Measurements from ENCODE around the gene PDX1. TPM values are rescaled to one million over a fixed set of nuclear protein-coding genes. Genes with fewer than 3 reads are reported as not detected.
A peak's percentile ranks its signal among the peaks of the same experiment; 100 is the strongest.

The PDX1 gene
- total and polyA plus RNA-seq, 10 donors: not detected

GRCh38 chr13:27924529-27925141 is 4.8 kb downstream of the PDX1 start:
- no peak overlapping the region for H3K27ac ChIP-seq
- H3K4me3 ChIP-seq: peak overlapping the region in 1 of 8 donors; percentile 41
- peaks cover 20 to 76% (median 60%) of the 10 kb centered on the region in 6 donors for H3K4me1 ChIP-seq
- peaks cover 0 to 5% (median 0%) of the 10 kb centered on the region in 8 donors for H3K9me3 ChIP-seq
- peaks cover 27 to 100% (median 100%) of the 10 kb centered on the region in 7 donors for H3K27me3 ChIP-seq (replicated peaks in 1 of 7)
- TF ChIP-seq CTCF (IDR thresholded peaks at IDR 0.05 in 8 of 11, conservative IDR thresholded peaks at IDR 0.05 in 3 of 11): no peak
- TF ChIP-seq POLR2AphosphoS5 (IDR thresholded peaks at IDR 0.05): no peak
- TF ChIP-seq POLR2A (IDR thresholded peaks at IDR 0.05): no peak
- 2 to 11% (median 4%) methylated on average over 18 to 46 of the region's 46 CpGs for WGBS, 5 donors
- intact Hi-C loops (cut with DNase I; ENCODE audit: low total_unique reads): no loop called here
- no peak for DNase-seq
- no peaks in the 10 kb centered on the region for H3K36me3 ChIP-seq

GRCh38 chr13:27925220-27925991 is 5.6 kb downstream of the PDX1 start:
- Histone ChIP-seq H3K36me3 (no peaks in the 10 kb centered on the region), H3K27me3 (replicated peaks in 1 of 7) (peaks cover 23 to 100% (median 100%) of the 10 kb centered on the region in 7 donors), H3K4me3 (no peak overlapping the region), H3K4me1 (peaks cover 12 to 68% (median 53%) of the 10 kb centered on the region in 6 donors), H3K9me3 (peaks cover 0 to 5% (median 0%) of the 10 kb centered on the region in 8 donors), H3K27ac (no peak overlapping the region)
- intact Hi-C loops (cut with DNase I; ENCODE audit: low total_unique reads): no loop called here
- WGBS, 5 donors: 22 to 34% (median 24%) methylated on average over 9 of the region's 9 CpGs
- no peak for TF ChIP-seq POLR2AphosphoS5 (IDR thresholded peaks at IDR 0.05)
- no peak for TF ChIP-seq CTCF (IDR thresholded peaks at IDR 0.05 in 8 of 11, conservative IDR thresholded peaks at IDR 0.05 in 3 of 11)
- TF ChIP-seq POLR2A (IDR thresholded peaks at IDR 0.05): no peak
- DNase-seq: no peak

GRCh38 chr13:27926644-27927434 is 7.0 kb downstream of the PDX1 start:
- peaks cover 0 to 5% (median 0%) of the 10 kb centered on the region in 8 donors for H3K9me3 ChIP-seq
- WGBS, 5 donors: 3 to 7% (median 5%) methylated on average over 31 to 35 of the region's 35 CpGs
- peaks cover 20 to 100% (median 99%) of the 10 kb centered on the region in 7 donors for H3K27me3 ChIP-seq (replicated peaks in 1 of 7)
- H3K4me1 ChIP-seq: peaks cover 4 to 54% (median 38%) of the 10 kb centered on the region in 6 donors
- no peak for DNase-seq
- TF ChIP-seq POLR2AphosphoS5 (IDR thresholded peaks at IDR 0.05) (no peak), CTCF (IDR thresholded peaks at IDR 0.05 in 8 of 11, conservative IDR thresholded peaks at IDR 0.05 in 3 of 11) (no peak), POLR2A (IDR thresholded peaks at IDR 0.05) (no peak)
- no peak overlapping the region for H3K4me3 ChIP-seq
- H3K36me3 ChIP-seq: no peaks in the 10 kb centered on the region
- H3K27ac ChIP-seq: no peak overlapping the region
- intact Hi-C loops (cut with DNase I; ENCODE audit: low total_unique reads): no loop called here

Measured in spleen (tissue), 11 donors.